Adipose tissue (tissue), 3 donors: ENCODE results near the gene TRIM46. TPM values are rescaled to one million over a fixed set of nuclear protein-coding genes. Genes with fewer than 3 reads are reported as not detected.

Experiments used
- H3K27ac ChIP-seq: one replicate; pipeline ENCODE4 v1.5.1; 2013; ENCODE audit warnings: low read depth, low read length
- WGBS, 3 donors: extraction: QIAGEN DNeasy Blood & Tissue Kit; methylation state at CpG; one replicate each; pipeline ENCODE4 v1.1.7; 2013; 5-methylcytosine and 5-hydroxymethylcytosine counted together
- polyA plus RNA-seq, 3 donors: library from polyadenylated mRNA; stranded (reverse); fragments of 200-250 nt; gene quantifications; one replicate each; pipeline ENCODE4 v1.2.3, GENCODE V29; 2013
- donor health status: healthy with polysubstance abuse.
- donor health status: Bipolar disorder and iron deficiency.
- donor health status: healthy.

TRIM46 gene
- polyA plus RNA-seq, 3 donors = 0.16 to 0.45 (median 0.33) TPM

- 83 to 90% (median 90%) methylated on average over 6 of the region's 6 CpGs for WGBS, 3 donors
- H3K27ac ChIP-seq = no peak overlapping the region
Observed at GRCh38 chr1:155196103-155196892, 22.6 kb downstream of the TRIM46 start.

DNA sequence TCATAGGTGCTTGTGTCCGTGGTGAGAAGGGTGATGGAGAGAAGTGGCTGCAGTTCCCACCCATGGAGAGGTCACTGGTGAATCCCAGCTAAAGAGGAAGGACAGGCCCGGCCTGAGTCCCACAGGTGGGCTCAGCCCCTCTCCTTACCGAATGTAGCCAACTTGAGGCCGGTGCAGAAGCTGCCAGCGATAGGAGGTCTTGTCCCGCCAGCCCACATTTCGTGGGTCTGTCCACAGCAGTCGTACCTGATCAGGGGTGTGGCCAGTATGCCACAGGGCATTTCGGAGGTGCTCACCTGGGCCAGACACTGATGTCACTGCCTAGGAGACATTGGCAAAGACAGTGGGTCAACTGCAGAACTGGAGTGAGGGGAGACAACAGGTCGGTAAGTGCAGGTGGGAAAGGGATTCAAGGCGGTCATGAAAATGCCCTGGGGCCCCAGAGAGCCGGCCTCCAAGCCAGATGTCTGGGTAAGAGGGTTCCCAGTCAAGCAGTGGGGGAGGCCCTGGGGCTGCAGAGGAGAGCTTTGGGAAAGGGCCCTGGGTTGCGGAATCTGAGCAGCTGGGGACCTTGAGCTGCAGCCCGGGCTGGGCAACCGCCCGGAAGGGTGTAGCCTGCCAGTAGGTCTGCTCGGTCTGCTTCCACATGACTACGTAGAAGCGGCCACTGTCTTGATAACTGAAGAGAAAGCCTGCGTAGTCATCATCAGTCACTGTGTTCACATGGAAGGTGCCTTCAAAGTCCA is 23.4 kb downstream of the TRIM46 start:
- WGBS, 3 donors = 53 to 92% (median 91%) methylated on average over 20 of the region's 20 CpGs
- H3K27ac ChIP-seq = no peak overlapping the region

DNA sequence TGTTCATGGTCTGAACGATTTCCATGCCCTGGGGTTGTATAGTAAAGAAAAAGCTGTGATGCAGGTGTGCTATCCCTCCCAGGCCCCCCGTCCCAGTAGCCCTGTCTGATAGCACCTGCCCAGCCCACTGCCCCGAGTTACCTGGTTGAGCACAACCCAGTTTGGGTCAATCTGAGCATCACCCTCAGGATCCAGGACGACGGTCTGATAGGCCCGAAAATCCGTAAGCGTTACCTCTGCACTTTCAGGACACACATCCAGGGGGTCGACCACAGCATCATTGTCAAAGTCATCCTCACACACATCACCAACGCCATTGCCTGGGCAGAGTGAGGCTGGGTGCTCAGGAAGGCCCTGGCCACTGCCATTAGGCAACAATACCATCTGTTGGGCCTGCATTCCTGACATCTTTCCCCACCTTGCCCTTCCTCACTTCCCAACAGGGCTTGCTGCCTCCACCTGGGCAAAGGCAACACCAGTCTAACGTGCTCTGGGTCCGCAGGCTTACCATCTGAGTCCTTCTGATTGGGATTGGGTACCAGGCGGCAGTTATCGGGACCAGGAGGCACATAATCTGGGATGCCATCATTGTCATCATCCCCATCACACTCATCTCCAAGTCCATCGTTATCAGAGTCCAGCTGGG is 24.4 kb downstream of the TRIM46 start:
- H3K27ac ChIP-seq = no peak overlapping the region
- 91 to 92% (median 92%) methylated on average over 15 of the region's 15 CpGs for WGBS, 3 donors

DNA sequence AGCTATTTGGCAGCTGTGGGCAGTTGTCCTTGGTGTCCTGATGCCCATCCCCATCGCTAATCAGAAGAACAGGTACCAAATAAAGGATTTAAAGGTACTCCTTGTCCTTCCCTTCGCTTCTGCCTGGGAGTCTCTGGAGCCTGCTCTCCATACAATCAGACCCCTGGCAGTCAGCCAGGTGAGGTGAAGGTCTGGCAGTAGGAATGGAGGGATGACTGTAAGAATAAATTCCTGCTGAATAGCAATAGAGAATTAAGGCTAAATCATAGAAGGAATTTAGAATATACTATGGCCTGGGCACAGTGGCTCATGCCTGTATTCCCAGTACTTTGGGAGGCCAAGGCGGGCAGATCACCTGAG is 24.9 kb downstream of the TRIM46 start:
- no peak overlapping the region for H3K27ac ChIP-seq
- 91 to 94% (median 93%) methylated on average over 3 of the region's 3 CpGs for WGBS, 3 donors

DNA sequence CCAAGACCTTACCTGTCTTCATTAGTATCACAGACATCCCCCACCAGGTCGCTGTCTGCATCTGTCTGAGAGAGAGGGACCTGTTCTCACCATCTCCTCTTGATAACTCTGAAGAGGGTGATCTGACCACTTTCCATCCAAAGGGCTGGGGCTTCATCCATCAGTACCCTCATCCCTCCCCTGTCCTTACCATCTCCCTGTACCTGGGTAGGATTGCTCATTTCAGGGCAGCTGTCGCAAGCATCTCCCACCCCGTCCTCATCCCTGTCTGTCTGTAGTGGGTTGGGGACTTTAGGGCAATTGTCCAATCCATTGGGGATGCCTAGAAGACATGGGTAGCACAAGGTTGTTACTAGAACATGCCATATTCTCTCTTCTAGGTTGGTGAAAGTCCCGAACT is 26.1 kb downstream of the TRIM46 start:
- 89 to 91% (median 91%) methylated on average over 4 of the region's 4 CpGs for WGBS, 3 donors
- no peak overlapping the region for H3K27ac ChIP-seq

GRCh38 chr1:155200920-155201319 is 27.3 kb downstream of the TRIM46 start:
- H3K27ac ChIP-seq = no peak overlapping the region
- 83 to 93% (median 89%) methylated on average over 5 of the region's 5 CpGs for WGBS, 3 donors

DNA sequence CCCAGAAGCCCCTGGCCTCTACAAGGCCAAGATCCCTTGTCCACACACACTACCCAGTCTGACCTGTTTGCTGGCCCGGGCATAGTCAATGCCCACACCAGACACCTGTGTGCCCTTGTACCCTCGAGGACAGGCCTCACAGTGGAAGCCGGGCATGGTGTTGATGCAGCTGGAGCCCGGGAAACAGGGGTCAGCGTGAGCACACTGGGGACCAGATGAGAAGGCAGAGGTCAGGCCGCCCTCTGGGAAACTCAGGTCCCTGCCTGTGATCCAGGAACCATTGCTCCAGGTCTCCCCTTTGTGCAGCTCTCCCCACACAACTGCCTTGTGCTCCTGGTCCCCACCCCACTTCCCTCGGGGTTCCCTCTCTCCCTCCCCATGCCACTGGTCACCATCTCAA is 28.5 kb downstream of the TRIM46 start:
- no peak overlapping the region for H3K27ac ChIP-seq
- 91 to 96% (median 93%) methylated on average over 5 to 7 of the region's 7 CpGs for WGBS, 3 donors

GRCh38 chr1:155202731-155203515 is 29.3 kb downstream of the TRIM46 start:
- 89 to 92% (median 91%) methylated on average over 19 of the region's 19 CpGs for WGBS, 3 donors

DNA sequence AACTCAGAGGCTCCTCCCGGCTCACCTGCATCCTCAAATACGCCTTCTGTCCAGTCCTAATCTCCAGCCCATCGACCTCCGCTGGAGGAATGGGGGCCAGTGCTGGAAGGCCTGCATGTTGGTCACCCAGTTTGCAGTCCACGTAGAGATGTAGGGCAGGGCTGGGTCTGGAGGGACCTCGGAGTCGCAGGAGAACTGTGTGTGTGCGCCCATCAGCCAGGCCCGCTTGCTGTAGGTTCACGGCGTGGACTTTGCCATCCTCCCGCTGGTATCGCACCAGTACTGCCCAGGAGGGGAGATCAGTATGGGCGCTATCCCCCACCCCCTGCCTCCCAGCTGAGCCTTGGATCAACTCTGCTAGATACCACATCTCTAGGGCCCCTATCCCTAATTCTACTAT is 31.4 kb downstream of the TRIM46 start:
- no peak overlapping the region for H3K27ac ChIP-seq
- 87 to 94% (median 94%) methylated on average over 14 of the region's 14 CpGs for WGBS, 3 donors

More at GRCh38 chr1:155202731-155203515, 29.3 kb downstream of the TRIM46 start:
- H3K27ac ChIP-seq = no peak overlapping the region

DNA sequence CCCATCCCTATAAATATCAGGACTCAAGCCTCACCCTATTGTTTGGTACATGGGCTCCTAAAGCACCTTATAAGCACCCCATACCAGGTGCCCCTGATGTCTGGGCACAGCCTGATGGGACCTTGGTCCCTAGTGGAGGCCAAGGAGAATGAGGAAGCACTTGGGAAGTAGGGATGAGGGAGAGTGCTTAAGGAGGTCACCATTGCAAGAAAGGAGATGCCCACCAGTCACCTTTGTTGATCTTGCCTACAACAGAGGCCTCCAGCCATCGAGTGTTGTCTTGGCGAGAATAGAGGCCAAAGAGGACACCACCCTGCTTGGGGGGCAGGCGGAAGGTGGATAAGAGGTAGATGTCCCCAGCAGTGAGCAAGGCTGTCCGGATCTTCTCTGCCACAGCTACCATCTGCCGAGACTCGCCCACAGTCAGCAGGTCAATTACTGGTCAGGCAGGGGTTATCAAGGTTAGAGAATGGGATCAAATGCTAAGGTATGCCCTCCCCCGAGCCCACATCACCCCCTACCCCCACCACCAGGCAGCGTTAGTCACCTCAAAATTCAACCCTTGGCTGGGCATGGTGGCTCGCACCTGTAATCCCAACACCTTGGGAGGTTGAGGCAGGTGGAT is 32.4 kb downstream of the TRIM46 start:
- 70 to 79% (median 73%) methylated on average over 9 of the region's 9 CpGs for WGBS, 3 donors
- no peak overlapping the region for H3K27ac ChIP-seq

GRCh38 chr1:155206891-155207805 is 33.5 kb downstream of the TRIM46 start:
- peak overlapping the region; percentile 100 for H3K27ac ChIP-seq
- WGBS, 3 donors = 18 to 26% (median 24%) methylated on average over 13 of the region's 13 CpGs

- 16 to 18% (median 17%) methylated on average over 17 of the region's 17 CpGs for WGBS, 3 donors
- peak within 1 kb of the TSS; percentile 100 for H3K27ac ChIP-seq
Observed at GRCh38 chr1:155207806-155208540, 34.3 kb downstream of the TRIM46 start, which contains the start of gene THBS3. Gene THBS3 (minus strand): TSS chr1:155207897. CDS start chr1:155207876, 21 bp downstream.

DNA sequence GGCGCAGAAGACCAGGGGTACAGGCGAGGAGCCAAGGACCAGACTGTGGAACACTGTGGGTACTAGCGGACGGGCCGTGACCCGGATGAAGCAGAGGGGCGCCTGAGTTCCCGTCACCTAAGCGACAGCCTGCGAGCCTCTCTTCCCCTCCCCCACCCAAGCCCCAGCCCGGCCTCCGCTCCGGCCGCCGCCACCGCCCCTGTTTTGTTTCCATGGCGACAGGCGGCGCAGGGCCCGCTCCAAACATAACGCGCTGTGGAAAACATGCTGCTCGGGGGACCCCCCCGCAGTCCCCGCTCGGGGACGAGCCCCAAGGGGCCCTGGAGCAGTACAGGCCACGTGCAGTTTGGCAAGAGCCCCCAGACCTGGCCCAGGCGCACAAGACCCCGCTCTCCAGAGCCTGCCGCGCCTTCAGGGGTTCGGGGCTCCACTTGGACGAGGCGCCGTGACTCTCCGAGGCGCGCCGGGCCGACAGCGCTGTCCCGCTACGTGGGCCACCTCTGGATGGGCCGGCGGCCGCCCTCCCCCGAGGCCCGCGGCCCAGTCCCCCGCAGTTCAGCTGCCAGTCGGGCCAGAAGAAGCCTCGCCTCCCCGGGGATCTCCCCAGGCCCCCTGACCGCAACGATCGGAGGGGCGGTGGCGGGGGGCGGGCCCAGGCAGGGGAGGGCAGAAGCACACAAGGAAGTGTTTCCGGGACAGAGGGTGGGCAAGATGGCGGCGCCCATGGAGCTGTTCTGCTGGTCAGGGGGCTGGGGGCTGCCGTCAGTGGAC is 35.1 kb downstream of the TRIM46 start, which contains the start of gene MTX1:
TSS of gene MTX1 (plus strand) at position 155 of the 771 bp plus-strand sequence. CDS start at position 265, 110 bp downstream.
- H3K27ac ChIP-seq = peak within 1 kb of the TSS; percentile 100
- 0 to 1% (median 0%) methylated on average over 58 to 64 of the region's 64 CpGs for WGBS, 3 donors

GRCh38 chr1:155209312-155209721 is 35.7 kb downstream of the TRIM46 start:
- peak overlapping the region; percentile 100 for H3K27ac ChIP-seq
- 3 to 5% (median 4%) methylated on average over 13 of the region's 13 CpGs for WGBS, 3 donors

GRCh38 chr1:155210314-155211104 is 36.9 kb downstream of the TRIM46 start:
- H3K27ac ChIP-seq = no peak overlapping the region
- WGBS, 3 donors = 71 to 84% (median 75%) methylated on average over 4 of the region's 4 CpGs
